Effector memory CD4-positive, alpha-beta T cell (primary cell): ENCODE results near the gene OR2A5.

Source experiments
- DNase-seq, 3 donors: peaks; one replicate each; pipeline ENCODE4 v3.0.0-alpha.2; 2020
- H3K27ac ChIP-seq: 2 replicates; pipeline ENCODE4 v1.7.0; 2013; ENCODE audit warnings: mild to moderate bottlenecking, low read length, moderate library complexity; ENCODE audit not compliant: insufficient read depth, poor library complexity, severe bottlenecking
- H3K27me3 ChIP-seq: replicated peaks from 2 replicates; pipeline ENCODE4 v1.7.0; 2013; ENCODE audit warnings: mild to moderate bottlenecking, low read length; ENCODE audit not compliant: insufficient read depth, control insufficient read depth, poor library complexity, severe bottlenecking
- H3K36me3 ChIP-seq: 2 replicates; pipeline ENCODE4 v1.7.0; 2013; ENCODE audit warnings: mild to moderate bottlenecking, low read length, moderate library complexity; ENCODE audit not compliant: control insufficient read depth, insufficient read depth
- H3K4me1 ChIP-seq: 2 replicates; pipeline ENCODE4 v1.7.0; 2013; ENCODE audit warnings: low read length, mild to moderate bottlenecking; ENCODE audit not compliant: control insufficient read depth, insufficient read depth, poor library complexity, severe bottlenecking
- H3K4me3 ChIP-seq: 2 replicates; pipeline ENCODE4 v1.7.0; 2013; ENCODE audit warnings: low read length, low read depth, mild to moderate bottlenecking; ENCODE audit not compliant: insufficient read depth, poor library complexity, severe bottlenecking
- H3K9me3 ChIP-seq: 2 replicates; pipeline ENCODE4 v1.7.0; 2013; ENCODE audit warnings: mild to moderate bottlenecking, low read length, moderate library complexity; ENCODE audit not compliant: control insufficient read depth

Gene OR2A5

DNA sequence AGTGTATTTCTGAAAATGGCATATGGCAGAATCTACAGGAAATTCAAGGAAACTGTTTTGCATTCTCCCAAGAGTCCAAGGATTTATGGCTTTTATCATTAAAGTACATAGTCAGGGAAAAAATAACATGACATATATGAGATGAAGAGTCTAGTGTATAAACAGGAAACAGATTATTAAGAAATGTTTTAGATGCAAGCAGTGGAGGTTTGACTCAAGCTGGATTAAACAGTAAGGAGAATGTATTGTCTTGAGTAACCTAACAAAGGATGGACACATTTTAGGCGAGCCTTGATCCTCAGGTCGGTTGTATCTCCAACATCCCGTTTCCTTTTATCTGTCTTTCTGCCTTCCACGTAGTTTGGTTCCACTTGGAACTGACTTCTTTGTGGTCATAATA, 30.7 kb upstream of the OR2A5 start:
- no peak overlapping the region for H3K4me3 ChIP-seq

DNA sequence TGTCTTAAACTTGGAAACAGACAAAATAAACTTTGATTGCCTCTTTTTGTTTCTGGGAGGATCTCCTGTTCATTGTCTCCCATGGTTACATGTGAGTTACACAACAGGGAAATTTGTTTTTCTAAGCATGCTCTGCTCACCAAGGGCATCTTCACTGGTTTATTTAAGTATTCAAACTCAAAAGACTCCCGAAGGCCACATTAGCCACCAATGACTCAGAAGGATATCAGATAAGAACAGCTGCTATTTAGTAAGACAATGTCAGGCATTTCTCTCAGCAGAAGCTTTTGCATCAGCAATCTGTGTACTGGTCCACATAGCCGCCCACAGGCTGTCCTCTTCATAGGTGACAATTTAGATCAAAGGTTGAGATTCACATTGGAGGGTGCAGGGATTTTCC, 29.3 kb upstream of the OR2A5 start:
- no peaks in the 10 kb centered on the region for H3K4me1 ChIP-seq
- no peak overlapping the region for H3K4me3 ChIP-seq
- H3K36me3 ChIP-seq: no peaks in the 10 kb centered on the region
- H3K27ac ChIP-seq: no peak overlapping the region
- H3K9me3 ChIP-seq: no peaks in the 10 kb centered on the region
- no peak for DNase-seq
- H3K27me3 ChIP-seq: no peaks in the 10 kb centered on the region

More for the DNA sequence above, 30.7 kb upstream of the OR2A5 start:
- H3K36me3 ChIP-seq: no peaks in the 10 kb centered on the region
- H3K27me3 ChIP-seq: no peaks in the 10 kb centered on the region
- no peaks in the 10 kb centered on the region for H3K9me3 ChIP-seq
- H3K4me1 ChIP-seq: no peaks in the 10 kb centered on the region
- DNase-seq: no peak
- H3K27ac ChIP-seq: no peak overlapping the region

DNA sequence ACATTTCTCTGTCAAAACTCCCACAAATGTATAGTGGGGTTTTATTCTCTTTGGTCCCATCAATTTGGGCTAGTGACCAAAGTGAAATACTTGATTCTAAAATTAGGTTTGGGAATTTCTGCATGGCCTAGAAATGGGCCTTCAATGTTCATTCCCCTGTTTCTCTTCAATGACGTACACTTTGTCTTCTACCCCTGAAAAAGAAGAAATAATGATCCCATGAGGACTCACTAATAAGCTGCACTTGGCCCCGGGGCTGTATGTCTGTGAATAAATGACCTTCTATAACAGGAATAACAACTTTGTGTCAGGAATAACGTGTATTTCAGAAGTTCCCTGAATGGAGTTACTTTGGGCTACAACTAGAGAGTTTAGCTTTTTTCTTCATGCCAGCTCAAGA, 28.4 kb upstream of the OR2A5 start:
- Histone ChIP-seq H3K4me1 (no peaks in the 10 kb centered on the region), H3K9me3 (no peaks in the 10 kb centered on the region), H3K27ac (no peak overlapping the region), H3K27me3 (no peaks in the 10 kb centered on the region), H3K4me3 (no peak overlapping the region), H3K36me3 (no peaks in the 10 kb centered on the region)
- DNase-seq: no peak

DNA sequence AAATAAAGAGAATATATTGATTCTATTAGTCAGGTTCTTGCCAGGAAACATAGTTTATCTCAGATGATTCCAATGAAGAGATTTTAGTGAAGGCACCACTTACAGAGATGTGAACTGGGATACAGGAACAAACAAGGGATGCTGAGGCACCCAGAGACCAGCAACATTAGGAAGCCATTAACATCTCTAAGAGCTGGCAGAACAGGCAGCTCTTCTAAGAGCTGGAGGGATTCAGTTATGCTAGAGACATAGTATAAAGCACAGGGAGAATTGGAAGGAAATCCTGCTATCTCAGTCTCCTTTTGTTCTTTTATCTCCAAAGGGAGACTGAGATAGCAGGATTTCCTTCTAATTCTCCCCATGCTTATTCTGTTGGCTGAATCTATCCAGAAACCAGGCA, 26.6 kb upstream of the OR2A5 start:
- Histone ChIP-seq H3K36me3 (no peaks in the 10 kb centered on the region), H3K27me3 (no peaks in the 10 kb centered on the region), H3K9me3 (no peaks in the 10 kb centered on the region), H3K4me1 (no peaks in the 10 kb centered on the region), H3K4me3 (no peak overlapping the region), H3K27ac (no peak overlapping the region)
- no peak for DNase-seq

DNA sequence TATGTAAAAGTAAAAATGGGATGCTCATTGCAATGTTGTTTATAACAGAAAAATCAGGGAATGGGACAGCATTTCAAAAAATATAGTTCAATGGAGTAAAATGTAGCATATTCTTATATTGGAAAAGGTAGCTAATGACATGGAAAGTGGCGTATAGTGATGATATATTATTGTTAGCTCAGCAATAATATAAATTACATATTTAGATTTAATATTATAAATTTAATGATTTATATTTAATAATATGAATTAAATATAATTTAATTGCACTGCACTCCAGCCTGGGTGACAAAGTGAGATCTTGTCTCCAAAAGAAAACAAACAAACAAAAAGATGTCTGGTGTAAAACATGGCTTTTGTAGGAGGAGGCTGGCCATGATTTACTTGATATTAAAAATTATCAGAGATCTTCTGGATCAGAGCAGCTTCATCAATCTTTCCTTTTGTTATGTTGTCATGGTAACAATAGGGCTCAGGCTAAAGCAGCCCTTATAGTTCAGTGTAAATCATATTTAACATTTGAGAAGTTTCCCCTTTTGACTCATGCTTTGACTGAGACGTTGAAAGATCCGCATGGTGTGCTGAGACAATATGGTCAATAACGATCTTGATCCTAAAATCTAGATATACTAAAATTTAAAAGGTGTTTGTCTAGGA, 25.4 kb upstream of the OR2A5 start:
- no peak for DNase-seq
- Histone ChIP-seq H3K27ac (no peak overlapping the region), H3K27me3 (no peaks in the 10 kb centered on the region), H3K36me3 (no peaks in the 10 kb centered on the region), H3K4me3 (no peak overlapping the region), H3K9me3 (no peaks in the 10 kb centered on the region), H3K4me1 (no peaks in the 10 kb centered on the region)

DNA sequence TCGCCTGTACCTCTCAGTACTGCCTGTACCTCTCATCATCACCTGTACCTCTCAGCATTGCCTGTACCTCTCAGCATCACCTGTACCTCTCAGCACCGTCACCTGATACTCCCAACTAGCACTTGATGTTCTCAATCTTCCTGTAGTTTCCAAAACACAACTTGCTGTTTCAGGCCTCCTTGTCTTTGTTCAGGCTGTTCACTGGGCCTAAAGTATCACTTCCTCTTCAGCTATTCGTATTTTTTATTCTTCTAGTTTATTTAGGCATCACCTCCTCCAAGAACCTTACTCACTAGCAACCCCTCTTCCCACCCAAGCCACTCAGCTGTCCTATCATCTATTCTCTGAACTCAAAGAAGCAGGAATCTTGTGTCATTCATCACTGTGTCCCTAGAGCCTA, 24.5 kb upstream of the OR2A5 start:
- no peak for DNase-seq
- H3K27ac ChIP-seq: no peak overlapping the region
- H3K9me3 ChIP-seq: no peaks in the 10 kb centered on the region
- H3K27me3 ChIP-seq: no peaks in the 10 kb centered on the region
- H3K4me3 ChIP-seq: no peak overlapping the region
- no peaks in the 10 kb centered on the region for H3K36me3 ChIP-seq
- H3K4me1 ChIP-seq: no peaks in the 10 kb centered on the region

DNA sequence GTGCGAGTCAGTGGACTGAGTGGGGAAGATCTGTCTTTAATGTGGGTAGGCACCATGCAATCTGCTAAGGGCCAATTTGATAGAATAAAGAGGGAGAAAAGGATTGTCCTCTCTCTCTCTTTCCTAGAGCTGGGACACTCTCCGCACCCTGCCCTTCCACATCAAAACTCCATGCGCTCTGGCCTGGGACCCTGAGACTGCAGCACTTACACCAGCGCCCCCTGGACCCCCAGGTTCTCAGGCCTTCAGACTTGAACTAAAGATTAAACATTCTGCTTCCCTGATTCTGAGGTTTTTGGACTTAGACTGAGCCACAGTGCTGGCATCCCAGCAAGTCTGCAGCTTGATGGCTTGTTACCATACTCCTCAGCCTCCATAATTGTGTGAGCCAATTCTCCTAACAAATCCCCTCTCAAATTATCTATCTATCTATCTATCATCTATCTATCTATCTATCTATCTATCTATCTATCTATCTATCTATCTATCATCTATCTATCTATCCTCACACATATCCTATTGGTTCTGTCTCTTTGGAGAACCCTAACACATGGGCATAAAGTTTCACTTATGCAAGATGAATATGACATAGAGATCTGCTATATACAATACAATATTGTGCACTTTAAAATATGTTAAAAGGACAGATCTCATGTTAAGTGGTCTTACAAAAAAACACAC, 22.4 kb upstream of the OR2A5 start:
- no peaks in the 10 kb centered on the region for H3K27me3 ChIP-seq
- H3K4me3 ChIP-seq: no peak overlapping the region
- H3K9me3 ChIP-seq: no peaks in the 10 kb centered on the region
- no peak overlapping the region for H3K27ac ChIP-seq
- no peaks in the 10 kb centered on the region for H3K4me1 ChIP-seq
- H3K36me3 ChIP-seq: no peaks in the 10 kb centered on the region
- DNase-seq: no peak

DNA sequence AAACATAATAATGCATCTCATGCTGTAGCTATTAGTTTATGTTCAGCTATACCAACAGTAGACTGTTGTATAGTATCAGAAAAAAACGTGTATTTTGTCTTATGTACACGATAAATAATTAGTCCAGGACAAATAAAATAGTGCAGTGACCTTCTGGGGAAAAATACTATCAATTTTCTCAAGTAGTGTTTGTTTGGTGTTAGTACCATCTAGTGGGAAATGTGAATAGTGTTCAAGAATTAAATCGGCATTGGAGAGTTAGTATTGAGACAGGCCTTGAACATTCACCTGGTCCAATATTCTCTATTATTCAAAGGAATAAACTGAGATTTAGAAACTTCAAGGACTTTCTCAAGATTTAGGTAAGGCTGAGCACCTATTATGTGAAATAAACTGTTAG, 21.7 kb upstream of the OR2A5 start:
- Histone ChIP-seq H3K27ac (no peak overlapping the region), H3K36me3 (no peaks in the 10 kb centered on the region), H3K4me3 (no peak overlapping the region), H3K4me1 (no peaks in the 10 kb centered on the region), H3K27me3 (no peaks in the 10 kb centered on the region), H3K9me3 (no peaks in the 10 kb centered on the region)
- no peak for DNase-seq

DNA sequence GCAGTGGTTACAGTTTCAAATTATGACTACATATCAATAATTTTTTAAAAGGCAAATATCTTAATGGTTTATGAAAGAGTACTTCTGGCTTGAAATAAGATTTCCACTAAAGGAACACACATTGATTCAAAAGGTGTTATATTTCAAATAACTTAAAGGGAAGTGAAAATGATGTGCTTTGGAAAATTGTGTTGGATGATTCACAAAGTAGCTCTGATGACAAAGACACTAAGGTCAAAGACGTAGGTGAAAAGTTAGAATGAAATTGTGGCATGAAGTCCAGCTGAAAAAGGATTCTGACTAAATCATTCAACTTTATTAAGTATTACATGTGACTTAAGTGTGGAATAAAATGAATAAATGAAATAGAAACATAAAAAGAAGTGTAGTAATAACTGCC, 20.8 kb upstream of the OR2A5 start:
- Histone ChIP-seq H3K27ac (no peak overlapping the region), H3K4me3 (no peak overlapping the region), H3K9me3 (no peaks in the 10 kb centered on the region), H3K36me3 (no peaks in the 10 kb centered on the region), H3K27me3 (no peaks in the 10 kb centered on the region), H3K4me1 (no peaks in the 10 kb centered on the region)
- no peak for DNase-seq

DNA sequence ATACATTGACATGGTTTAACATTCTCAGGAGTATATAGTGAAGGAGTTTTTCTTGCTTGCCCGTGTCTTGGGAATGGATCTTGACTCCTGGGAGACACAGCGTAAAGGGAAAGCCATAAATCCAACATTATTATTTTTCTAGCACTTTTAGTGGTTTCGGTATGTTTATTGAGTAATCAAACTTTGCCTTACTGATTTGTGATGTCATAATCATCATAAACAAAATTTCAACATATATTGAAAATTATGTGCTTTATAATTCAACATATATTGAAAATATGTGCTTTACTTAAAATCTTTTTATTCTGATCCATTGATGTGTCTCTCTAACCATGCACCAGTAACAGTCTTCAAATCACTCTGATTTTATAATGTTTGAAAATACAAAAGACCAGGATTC, 20.2 kb upstream of the OR2A5 start:
- Histone ChIP-seq H3K27ac (no peak overlapping the region), H3K27me3 (no peaks in the 10 kb centered on the region), H3K4me3 (no peak overlapping the region), H3K9me3 (no peaks in the 10 kb centered on the region), H3K4me1 (no peaks in the 10 kb centered on the region), H3K36me3 (no peaks in the 10 kb centered on the region)
- DNase-seq: no peak
